B cell (primary cell): ENCODE data around the gene HECTD3. TPM values are rescaled to one million over a fixed set of nuclear protein-coding genes. Genes with fewer than 3 reads are reported as not detected.

Experiments used
- ATAC-seq: fragments of 200-7000 bp; cut with Tn5 transposase; one replicate; pipeline ENCODE4 v1.10.0; 2021; ENCODE audit warnings: low read depth, mild to moderate bottlenecking, moderate number of reproducible peaks, moderate library complexity
- CTCF ChIA-PET: fragments of 350-600 bp; sonication (Branson Sonifier 250); formaldehyde crosslinking; loops from one replicate; lab custom pipeline; 2021; ENCODE audit warnings: antibody characterized with exemption, inconsistent platforms; lab: Charles Lee
- POLR2A ChIA-PET: fragments of 350-600 bp; sonication (Branson Sonifier 250); formaldehyde crosslinking; loops from one replicate; lab custom pipeline; 2021; ENCODE audit warnings: antibody characterized with exemption; lab: Charles Lee
- DNase-seq: peaks from one replicate; pipeline ENCODE4 v3.0.0; 2013
- H2AFZ ChIP-seq: 2 replicates; pipeline ENCODE4 v1.6.1; 2012; ENCODE audit warnings: mild to moderate bottlenecking, low read depth, low read length; ENCODE audit not compliant: insufficient read depth, poor library complexity, severe bottlenecking
- H3K27ac ChIP-seq, 2 donors: 1 replicate in 1 of 2; 2 replicates in 1 of 2; pipeline ENCODE4 v1.5.1; 2012 to 2013; ENCODE audit warnings: low read length in 2 of 2, mild to moderate bottlenecking in 2 of 2, moderate library complexity in 1 of 2
- H3K27me3 ChIP-seq, 4 experiments: fragments of 200-600 bp in 1 of 4; sonication (generic) in 1 of 4; replicated peaks in 1 of 4; 1 replicate in 2 of 4; 2 replicates in 2 of 4; pipeline versions ENCODE4 v1.6.1 to v1.7.0; 2013 to 2016; ENCODE audit warnings: low read length in 3 of 4, mild to moderate bottlenecking in 2 of 4, mixed read lengths in 1 of 4, moderate library complexity in 1 of 4; ENCODE audit not compliant: insufficient read depth in 4 of 4, control insufficient read depth in 3 of 4; ENCODE audit errors: control extremely low read depth in 1 of 4
- H3K36me3 ChIP-seq, 2 experiments: replicated peaks in 1 of 2; 1 replicate in 1 of 2; 2 replicates in 1 of 2; pipeline versions ENCODE4 v1.6.1 to v1.7.1; 2013; ENCODE audit warnings: low read length in 1 of 2; ENCODE audit not compliant: insufficient read depth in 2 of 2, control insufficient read depth in 1 of 2; ENCODE audit errors: control extremely low read depth in 1 of 2, extremely low read depth in 1 of 2
- H3K4me1 ChIP-seq, 2 donors: fragments of 200-600 bp in 1 of 2; sonication (generic) in 1 of 2; 1 replicate in 1 of 2; 2 replicates in 1 of 2; pipeline versions ENCODE4 v1.5.1 to v1.6.1; 2013 to 2017; ENCODE audit warnings: low read length in 2 of 2; ENCODE audit not compliant: control insufficient read depth in 2 of 2, insufficient read depth in 2 of 2
- H3K4me2 ChIP-seq: replicated peaks from 2 replicates; pipeline ENCODE3; 2012; ENCODE audit warnings: mild to moderate bottlenecking, low read depth, low read length; ENCODE audit not compliant: poor library complexity, severe bottlenecking
- H3K4me3 ChIP-seq, 5 experiments: fragments of 200-600 bp in 1 of 5; sonication (generic) in 1 of 5; 1 replicate in 3 of 5; 2 replicates in 2 of 5; pipeline versions ENCODE4 v1.5.1 to v1.7.0; 2011 to 2016; ENCODE audit warnings: low read length in 4 of 5, mild to moderate bottlenecking in 4 of 5, low read depth in 2 of 5, control low read depth in 1 of 5, moderate library complexity in 1 of 5; ENCODE audit not compliant: insufficient read depth in 1 of 5; ENCODE audit errors: control extremely low read depth in 1 of 5, extremely low read depth in 1 of 5
- H3K79me2 ChIP-seq: fragments of 200-600 bp; sonication (generic); one replicate; pipeline ENCODE4 v1.6.0; 2016; ENCODE audit warnings: low read length; ENCODE audit not compliant: control insufficient read depth, insufficient read depth
- H3K9ac ChIP-seq: fragments of 200-600 bp; sonication (generic); 2 replicates; pipeline ENCODE4 v1.6.1; 2017; ENCODE audit warnings: mild to moderate bottlenecking, low read length, moderate library complexity
- H3K9me3 ChIP-seq, 3 donors: one replicate each; pipeline versions ENCODE4 v1.6.1 to v1.7.1; 2013; ENCODE audit warnings: low read length in 2 of 3; ENCODE audit not compliant: control insufficient read depth in 2 of 3, insufficient read depth in 1 of 3; ENCODE audit errors: control extremely low read depth in 1 of 3
- H4K20me1 ChIP-seq: 2 replicates; pipeline ENCODE4 v1.6.0; 2012; ENCODE audit warnings: mild to moderate bottlenecking, low read length; ENCODE audit not compliant: insufficient read depth, control insufficient read depth, poor library complexity, severe bottlenecking
- H3K27ac Mint-ChIP-seq: one replicate; pipeline ENCODE4 v1.8.0; 2021; ENCODE audit warnings: mixed read lengths
- H3K27me3 Mint-ChIP-seq: one replicate; pipeline ENCODE4 v1.8.0; 2021; ENCODE audit warnings: mixed read lengths
- H3K4me1 Mint-ChIP-seq: one replicate; pipeline ENCODE4 v1.8.0; 2021; ENCODE audit warnings: mixed read lengths
- H3K4me3 Mint-ChIP-seq: one replicate; pipeline ENCODE4 v1.8.0; 2021; ENCODE audit warnings: mixed read lengths
- H3K9me3 Mint-ChIP-seq: one replicate; pipeline ENCODE4 v1.8.0; 2022; ENCODE audit warnings: mixed read lengths; ENCODE audit not compliant: insufficient read depth
- EZH2 ChIP-seq: IDR thresholded peaks from 2 replicates; pipeline ENCODE4 v1.6.1; 2012; ENCODE audit warnings: borderline replicate concordance, low read depth, mild to moderate bottlenecking, moderate library complexity, low read length; ENCODE audit not compliant: insufficient read depth, poor library complexity, severe bottlenecking
- WGBS: methylation state at CpG from one replicate; pipeline ENCODE4 v1.1.5; 2013; ENCODE audit warnings: missing lambda C conversion rate; ENCODE audit not compliant: insufficient coverage; 5-methylcytosine and 5-hydroxymethylcytosine counted together
- intact Hi-C: fragments of 100-400 bp; cut with micrococcal nuclease; formaldehyde crosslinking; loops from one replicate; pipeline ENCODE4 v1.10.0; 2022
- polyA plus RNA-seq: library from polyadenylated mRNA; depleted of rRNA; stranded (reverse); fragments of >200 nt; gene quantifications from 2 replicates; pipeline ENCODE4 v1.2.3, GENCODE V29; 2012
- total RNA-seq, 2 donors: library from RNA; stranded (reverse); fragments of 120-200 nt in 1 of 2; gene quantifications; 1 replicate in 1 of 2; 2 replicates in 1 of 2; pipeline versions ENCODE4 v1.2.3 to v1.2.4, GENCODE V29; 2013 to 2022
- TF ChIP-seq, protein P1 (sequence below): fragments of 200-600 bp; IDR thresholded peaks from one replicate; pipeline ENCODE4 v1.8.0; 2022; ENCODE audit warnings: antibody characterized with exemption, mild to moderate bottlenecking

Gene HECTD3
- total and polyA plus RNA-seq, 2 donors (not counting 1 experiment from before 2014, with no cell fraction given) = 44.5 to 66.8 TPM

DNA sequence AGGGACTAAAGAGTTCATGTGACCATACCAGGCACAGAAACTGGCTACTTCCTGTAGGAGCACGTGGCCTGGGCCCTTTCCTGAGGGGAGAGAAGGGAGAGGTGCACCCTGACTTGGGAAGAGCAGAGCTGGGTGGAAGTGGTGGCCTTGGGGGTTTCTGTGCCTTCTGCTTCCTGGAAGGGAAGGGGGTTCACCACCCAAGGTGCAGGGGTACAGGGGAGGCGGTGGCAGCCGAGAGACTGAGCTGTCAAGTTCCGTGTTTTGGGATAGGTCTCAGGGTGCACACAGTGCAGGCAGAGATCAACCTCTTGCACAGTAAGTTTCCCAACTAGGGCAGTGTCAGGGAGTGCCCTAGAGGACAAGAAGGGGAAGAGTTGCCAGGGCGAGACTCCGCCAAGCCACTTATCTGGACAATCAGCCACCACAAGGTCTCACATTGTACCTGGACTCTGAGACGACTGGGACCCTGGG lies 10.1 kb downstream of the HECTD3 start:
- H3K9ac ChIP-seq = no peak overlapping the region
- Mint-ChIP-seq H3K27me3 (no peaks in the 10 kb centered on the region), H3K4me3 (no peak overlapping the region), H3K9me3 (no peaks in the 10 kb centered on the region), H3K27ac (no peak overlapping the region), H3K4me1 (peaks cover 3% of the 10 kb centered on the region)
- no peaks in the 10 kb centered on the region for H3K9me3 ChIP-seq
- no peak overlapping the region for H3K27ac ChIP-seq
- WGBS = 78% methylated on average over 6 of the region's 7 CpGs
- peaks cover 0 to 43% of the 10 kb centered on the region in 2 experiments for H3K36me3 ChIP-seq
- H3K79me2 ChIP-seq = no peaks in the 10 kb centered on the region
- intact Hi-C loops = no loop called here
- no peak for TF ChIP-seq EZH2
- TF ChIP-seq, protein P1, sequence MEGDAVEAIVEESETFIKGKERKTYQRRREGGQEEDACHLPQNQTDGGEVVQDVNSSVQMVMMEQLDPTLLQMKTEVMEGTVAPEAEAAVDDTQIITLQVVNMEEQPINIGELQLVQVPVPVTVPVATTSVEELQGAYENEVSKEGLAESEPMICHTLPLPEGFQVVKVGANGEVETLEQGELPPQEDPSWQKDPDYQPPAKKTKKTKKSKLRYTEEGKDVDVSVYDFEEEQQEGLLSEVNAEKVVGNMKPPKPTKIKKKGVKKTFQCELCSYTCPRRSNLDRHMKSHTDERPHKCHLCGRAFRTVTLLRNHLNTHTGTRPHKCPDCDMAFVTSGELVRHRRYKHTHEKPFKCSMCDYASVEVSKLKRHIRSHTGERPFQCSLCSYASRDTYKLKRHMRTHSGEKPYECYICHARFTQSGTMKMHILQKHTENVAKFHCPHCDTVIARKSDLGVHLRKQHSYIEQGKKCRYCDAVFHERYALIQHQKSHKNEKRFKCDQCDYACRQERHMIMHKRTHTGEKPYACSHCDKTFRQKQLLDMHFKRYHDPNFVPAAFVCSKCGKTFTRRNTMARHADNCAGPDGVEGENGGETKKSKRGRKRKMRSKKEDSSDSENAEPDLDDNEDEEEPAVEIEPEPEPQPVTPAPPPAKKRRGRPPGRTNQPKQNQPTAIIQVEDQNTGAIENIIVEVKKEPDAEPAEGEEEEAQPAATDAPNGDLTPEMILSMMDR = no peak
- ATAC-seq (no peak), DNase-seq (no peak)
- no peak overlapping the region for H2AFZ ChIP-seq
- CTCF ChIA-PET = interaction anchor here (0.9 kb wide), 1 partner anchor 13 kb away, joined by 3 read pairs; no protein-coding TSS in a partner anchor
- H3K4me3 ChIP-seq = no peak overlapping the region
- H3K4me1 ChIP-seq = no peaks in the 10 kb centered on the region
- POLR2A ChIA-PET = no interaction called here
- H3K4me2 ChIP-seq = no peak overlapping the region
- H3K27me3 ChIP-seq = no peaks in the 10 kb centered on the region
- H4K20me1 ChIP-seq = no peaks in the 10 kb centered on the region

DNA sequence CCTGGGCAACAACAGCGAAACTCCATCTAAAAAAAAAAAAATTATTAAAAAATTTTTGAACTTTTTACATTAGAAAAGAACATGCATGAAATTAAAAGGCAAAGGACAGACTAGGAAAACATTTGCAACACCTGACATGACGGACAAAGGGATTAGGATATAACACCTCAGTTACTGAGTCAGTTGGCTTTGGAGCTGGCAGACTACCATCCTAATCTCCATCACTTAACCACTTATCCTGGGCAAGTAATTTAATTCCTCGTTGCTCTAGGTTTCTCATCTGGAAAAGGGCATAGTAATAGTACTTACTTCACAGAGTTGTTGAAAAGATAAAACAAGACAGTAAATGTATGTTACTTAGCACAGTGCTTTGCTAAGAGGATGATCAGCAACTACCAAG lies 11.9 kb downstream of the HECTD3 start:
- POLR2A ChIA-PET = no interaction called here
- no peak for TF ChIP-seq EZH2
- TF ChIP-seq, protein P1 = no peak
- no peak overlapping the region for H3K27ac ChIP-seq

More for the DNA sequence above, 11.9 kb downstream of the HECTD3 start:
- Mint-ChIP-seq H3K27me3 (no peaks in the 10 kb centered on the region), H3K4me1 (peaks cover 3% of the 10 kb centered on the region), H3K27ac (no peak overlapping the region), H3K9me3 (no peaks in the 10 kb centered on the region), H3K4me3 (no peak overlapping the region)
- no peak overlapping the region for H2AFZ ChIP-seq
- no peaks in the 10 kb centered on the region for H3K9me3 ChIP-seq
- no peak overlapping the region for H3K4me2 ChIP-seq
- no peak overlapping the region for H3K4me3 ChIP-seq
- intact Hi-C loops = no loop called here
- no peaks in the 10 kb centered on the region for H3K27me3 ChIP-seq
- H3K36me3 ChIP-seq = peaks cover 0 to 25% of the 10 kb centered on the region in 2 experiments
- CTCF ChIA-PET = interaction anchor here (1.5 kb wide), 1 partner anchor 9 kb away, joined by 3 read pairs; no protein-coding TSS in a partner anchor
- H4K20me1 ChIP-seq = no peaks in the 10 kb centered on the region
- DNase-seq = no peak
- H3K4me1 ChIP-seq = no peaks in the 10 kb centered on the region
- H3K9ac ChIP-seq = no peak overlapping the region
- H3K79me2 ChIP-seq = no peaks in the 10 kb centered on the region
- WGBS = no CpG with 5 or more reads among the region's 3 CpGs
- ATAC-seq = no peak
